Muscle layer of duodenum (tissue), 2 donors: Measurements from ENCODE around the gene TBC1D20.

Experiments
- H3K27ac ChIP-seq: one replicate; pipeline ENCODE4 v1.7.0; 2013; ENCODE audit warnings: mild to moderate bottlenecking, low read length
- H3K27me3 ChIP-seq: one replicate; pipeline ENCODE4 v1.7.0; 2013; ENCODE audit warnings: low read depth, mild to moderate bottlenecking, control low read depth, low read length
- H3K36me3 ChIP-seq, 2 donors: one replicate each; pipeline ENCODE4 v1.7.0; 2013; ENCODE audit warnings: low read length in 2 of 2, control low read depth in 1 of 2, mild to moderate bottlenecking in 1 of 2; ENCODE audit not compliant: insufficient read depth in 2 of 2, control insufficient read depth in 1 of 2
- H3K4me1 ChIP-seq, 2 donors: one replicate each; pipeline ENCODE4 v1.7.0; 2013; ENCODE audit warnings: low read length in 2 of 2, mild to moderate bottlenecking in 2 of 2, control low read depth in 1 of 2, moderate library complexity in 1 of 2; ENCODE audit not compliant: insufficient read depth in 2 of 2, control insufficient read depth in 1 of 2
- H3K4me3 ChIP-seq, 2 donors: one replicate each; pipeline ENCODE4 v1.7.0; 2013; ENCODE audit warnings: low read length in 2 of 2, low read depth in 1 of 2, mild to moderate bottlenecking in 1 of 2
- H3K9me3 ChIP-seq, 2 donors: one replicate each; pipeline ENCODE4 v1.7.0; 2013; ENCODE audit warnings: low read length in 2 of 2, control low read depth in 1 of 2, mild to moderate bottlenecking in 1 of 2; ENCODE audit not compliant: control insufficient read depth in 1 of 2
- donor health status: healthy.

TBC1D20 gene

GRCh38 chr20:427401-427800 is 34.9 kb downstream of the TBC1D20 start:
- Histone ChIP-seq H3K4me1 (no peaks in the 10 kb centered on the region), H3K27ac (no peak overlapping the region), H3K4me3 (no peak overlapping the region), H3K27me3 (no peaks in the 10 kb centered on the region), H3K36me3 (peaks cover 37 to 80% of the 10 kb centered on the region in 2 donors), H3K9me3 (no peaks in the 10 kb centered on the region)

- no peaks in the 10 kb centered on the region for H3K27me3 ChIP-seq
- H3K4me1 ChIP-seq, result no peaks in the 10 kb centered on the region
- H3K27ac ChIP-seq, result no peak overlapping the region
- H3K4me3 ChIP-seq, result no peak overlapping the region
- no peaks in the 10 kb centered on the region for H3K9me3 ChIP-seq
- peaks cover 44 to 80% of the 10 kb centered on the region in 2 donors for H3K36me3 ChIP-seq
Observed at GRCh38 chr20:426566-426965, 35.8 kb downstream of the TBC1D20 start.

GRCh38 chr20:421685-422250 is 40.6 kb downstream of the TBC1D20 start:
- no peaks in the 10 kb centered on the region for H3K27me3 ChIP-seq
- H3K4me1 ChIP-seq, result no peaks in the 10 kb centered on the region
- peaks cover 31 to 72% of the 10 kb centered on the region in 2 donors for H3K36me3 ChIP-seq
- H3K27ac ChIP-seq, result no peak overlapping the region
- no peak overlapping the region for H3K4me3 ChIP-seq
- no peaks in the 10 kb centered on the region for H3K9me3 ChIP-seq

- Histone ChIP-seq H3K4me3 (no peak overlapping the region), H3K27ac (no peak overlapping the region), H3K36me3 (peaks cover 27 to 67% of the 10 kb centered on the region in 2 donors), H3K27me3 (no peaks in the 10 kb centered on the region), H3K4me1 (no peaks in the 10 kb centered on the region), H3K9me3 (no peaks in the 10 kb centered on the region)
Observed at GRCh38 chr20:420721-421574, 41.4 kb downstream of the TBC1D20 start.

GRCh38 chr20:420166-420620 is 42.1 kb downstream of the TBC1D20 start:
- Histone ChIP-seq H3K4me1 (no peaks in the 10 kb centered on the region), H3K27me3 (no peaks in the 10 kb centered on the region), H3K4me3 (no peak overlapping the region), H3K27ac (no peak overlapping the region), H3K9me3 (no peaks in the 10 kb centered on the region), H3K36me3 (peaks cover 25 to 63% of the 10 kb centered on the region in 2 donors)

- Histone ChIP-seq H3K36me3 (peaks cover 24 to 61% of the 10 kb centered on the region in 2 donors), H3K4me1 (no peaks in the 10 kb centered on the region), H3K9me3 (no peaks in the 10 kb centered on the region)
Observed at GRCh38 chr20:419556-420165, 42.7 kb downstream of the TBC1D20 start.

GRCh38 chr20:418858-419365 is 43.4 kb downstream of the TBC1D20 start:
- Histone ChIP-seq H3K9me3 (no peaks in the 10 kb centered on the region), H3K27me3 (no peaks in the 10 kb centered on the region), H3K27ac (no peak overlapping the region), H3K36me3 (peaks cover 20 to 58% of the 10 kb centered on the region in 2 donors), H3K4me3 (no peak overlapping the region), H3K4me1 (no peaks in the 10 kb centered on the region)

More at GRCh38 chr20:419556-420165, 42.7 kb downstream of the TBC1D20 start:
- Histone ChIP-seq H3K27ac (no peak overlapping the region), H3K27me3 (no peaks in the 10 kb centered on the region), H3K4me3 (no peak overlapping the region)

GRCh38 chr20:417801-418342 is 44.5 kb downstream of the TBC1D20 start:
- Histone ChIP-seq H3K27ac (no peak overlapping the region), H3K9me3 (no peaks in the 10 kb centered on the region), H3K27me3 (no peaks in the 10 kb centered on the region), H3K36me3 (peaks cover 24 to 52% of the 10 kb centered on the region in 2 donors), H3K4me1 (no peaks in the 10 kb centered on the region), H3K4me3 (no peak overlapping the region)

GRCh38 chr20:416950-417800 is 45.2 kb downstream of the TBC1D20 start:
- Histone ChIP-seq H3K27me3 (no peaks in the 10 kb centered on the region), H3K4me3 (no peak overlapping the region), H3K27ac (no peak overlapping the region), H3K4me1 (no peaks in the 10 kb centered on the region), H3K9me3 (no peaks in the 10 kb centered on the region), H3K36me3 (peaks cover 18 to 45% of the 10 kb centered on the region in 2 donors)

GRCh38 chr20:415820-416322 is 46.5 kb downstream of the TBC1D20 start:
- H3K36me3 ChIP-seq, result peaks cover 6 to 32% of the 10 kb centered on the region in 2 donors
- no peaks in the 10 kb centered on the region for H3K4me1 ChIP-seq
- no peak overlapping the region for H3K27ac ChIP-seq
- no peaks in the 10 kb centered on the region for H3K27me3 ChIP-seq
- no peak overlapping the region for H3K4me3 ChIP-seq
- H3K9me3 ChIP-seq, result no peaks in the 10 kb centered on the region
